Left ventricle myocardium superior (tissue), 1 donor: ENCODE measurements around the gene TNIP2. TPM values are rescaled to one million over a fixed set of nuclear protein-coding genes. Genes with fewer than 3 reads are reported as not detected.

ENCODE experiments used
- ATAC-seq: fragments of 200-7000 bp; cut with Tn5 transposase; one replicate; pipeline ENCODE4 v1.9.1; 2020; ENCODE audit warnings: mild to moderate bottlenecking, moderate library complexity
- DNase-seq: peaks from one replicate; pipeline ENCODE4 v3.0.0-alpha.2; 2020
- intact Hi-C: fragments of 100-400 bp; cut with micrococcal nuclease; formaldehyde crosslinking; loops from one replicate; pipeline ENCODE4 v1.11.0; 2022
- long read RNA-seq: library from polyadenylated mRNA; unstranded; transcript quantifications from one replicate; pipeline ENCODE4 v2.0.0, GENCODE V29; 2021
- total RNA-seq: library from RNA; stranded (reverse); fragmentation: NEBNext Ultra II Directional; extraction: Animal tissue kit (Norgen Biotek cat#: 25700); gene quantifications from one replicate; pipeline ENCODE4 v1.2.1, GENCODE V29; 2021
- donor health status: DM: no; HTN: yes; CAD: no; lungs with severe emphysema.

The TNIP2 gene, protein sequence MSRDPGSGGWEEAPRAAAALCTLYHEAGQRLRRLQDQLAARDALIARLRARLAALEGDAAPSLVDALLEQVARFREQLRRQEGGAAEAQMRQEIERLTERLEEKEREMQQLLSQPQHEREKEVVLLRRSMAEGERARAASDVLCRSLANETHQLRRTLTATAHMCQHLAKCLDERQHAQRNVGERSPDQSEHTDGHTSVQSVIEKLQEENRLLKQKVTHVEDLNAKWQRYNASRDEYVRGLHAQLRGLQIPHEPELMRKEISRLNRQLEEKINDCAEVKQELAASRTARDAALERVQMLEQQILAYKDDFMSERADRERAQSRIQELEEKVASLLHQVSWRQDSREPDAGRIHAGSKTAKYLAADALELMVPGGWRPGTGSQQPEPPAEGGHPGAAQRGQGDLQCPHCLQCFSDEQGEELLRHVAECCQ
- 24.0 TPM for total RNA-seq
- long read RNA-seq, transcript TNIP2-201 (6 exons, 1,974 nt) = major isoform, 107 of 130 reads
- long read RNA-seq, partial matches to known transcripts = 13 of 130 reads
- long read RNA-seq, other reads (novel, unspliced or antisense) = 6 of 130 reads

DNA sequence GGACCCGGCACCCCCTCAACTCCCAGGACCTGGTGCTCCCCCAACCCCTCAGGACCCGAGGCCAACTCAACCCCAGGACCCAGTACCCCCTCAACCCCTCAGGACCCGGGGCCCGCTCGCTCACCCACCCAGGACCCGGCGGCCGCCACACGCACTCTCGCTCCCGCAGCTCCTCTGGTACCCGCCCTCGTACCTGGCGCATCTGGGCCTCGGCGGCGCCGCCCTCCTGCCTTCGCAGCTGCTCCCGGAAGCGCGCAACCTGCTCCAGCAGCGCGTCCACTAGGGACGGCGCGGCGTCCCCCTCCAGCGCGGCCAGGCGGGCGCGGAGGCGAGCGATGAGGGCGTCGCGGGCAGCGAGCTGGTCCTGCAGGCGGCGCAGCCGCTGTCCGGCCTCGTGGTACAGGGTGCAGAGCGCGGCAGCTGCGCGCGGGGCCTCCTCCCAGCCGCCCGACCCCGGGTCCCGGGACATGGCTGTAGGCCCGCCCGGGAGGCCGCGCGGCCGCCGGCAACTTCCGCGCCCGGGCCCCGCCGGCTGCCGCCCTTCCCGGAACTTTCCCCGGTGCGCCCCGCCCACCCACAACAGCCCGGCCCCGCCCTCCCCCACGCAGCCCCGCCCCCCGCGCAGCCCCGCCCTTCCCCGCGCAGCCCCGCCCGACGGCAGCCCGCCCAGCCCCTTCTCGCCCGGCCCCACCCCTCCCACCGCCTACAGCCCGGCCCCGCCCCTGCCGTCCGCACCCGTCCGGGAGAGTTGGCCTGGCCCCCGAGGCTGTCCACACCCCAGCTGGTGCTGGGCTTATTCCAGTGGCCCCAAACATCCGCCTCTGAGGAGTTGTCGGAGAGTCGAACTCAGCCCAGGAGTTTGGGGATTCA, at the start of gene TNIP2:
Gene TNIP2, minus strand, starts transcription at position 516 of the 870 bp plus-strand sequence. Its CDS starts 47 bp downstream, at position 469.
- DNase-seq (peak; percentile 93), ATAC-seq (peak; percentile 87)
- intact Hi-C loops = no loop called here

DNA sequence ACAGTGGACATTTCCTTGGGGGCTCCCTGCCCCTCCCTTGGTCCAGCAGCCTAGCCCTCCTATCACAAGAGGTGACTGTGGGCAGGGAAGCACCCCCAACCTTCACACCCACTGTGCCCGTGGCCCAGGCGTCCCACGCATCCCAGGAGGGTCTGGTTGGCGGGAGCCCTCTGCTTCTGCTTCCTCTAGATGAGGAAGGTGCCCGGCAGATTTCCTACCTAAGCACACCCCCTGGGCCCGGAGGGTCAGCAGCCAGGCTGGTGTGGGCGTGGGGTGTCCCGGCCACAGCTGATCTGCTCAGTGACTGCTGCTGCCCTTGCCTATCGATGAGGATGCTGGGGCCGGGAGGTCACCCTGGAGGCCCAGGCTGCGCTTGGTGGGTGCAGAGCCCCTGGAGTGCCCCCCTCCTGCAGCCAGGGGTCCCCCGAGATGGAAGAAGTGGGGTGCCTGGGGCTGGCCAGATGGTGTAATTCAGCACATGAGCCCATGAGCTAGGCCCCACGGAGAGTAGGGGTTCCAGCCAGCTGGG, 48.9 kb upstream of the TNIP2 start:
- intact Hi-C loops = no loop called here
- DNase-seq = peak; percentile 29
- ATAC-seq = no peak

DNA sequence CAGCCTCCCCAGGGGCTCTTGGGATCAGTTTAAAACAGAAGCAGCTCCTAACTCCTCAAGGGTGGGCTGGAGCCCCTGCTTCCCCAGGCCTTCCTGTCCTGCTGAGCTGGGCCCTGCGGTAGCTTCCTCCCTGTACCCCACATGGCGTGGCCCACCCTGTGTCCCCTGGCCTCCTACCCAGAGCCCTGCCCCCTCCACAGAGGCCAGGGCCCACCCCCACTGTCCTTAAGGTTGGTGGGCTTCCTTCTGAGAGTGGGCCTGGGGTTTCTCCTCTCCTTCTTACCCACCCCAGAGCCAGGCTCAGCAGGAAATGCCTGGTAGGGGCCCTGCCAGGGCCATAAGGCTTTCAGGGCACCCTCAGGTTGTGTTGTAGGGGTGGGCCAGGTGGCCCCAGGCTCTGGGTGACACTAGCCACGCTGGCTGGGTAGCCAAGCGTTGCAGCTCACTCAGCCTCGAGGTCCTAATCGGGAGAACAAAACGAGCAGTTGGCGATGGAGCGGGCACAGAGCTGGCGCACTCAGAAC, 48.4 kb upstream of the TNIP2 start:
- intact Hi-C loops = no loop called here
- ATAC-seq = no peak
- peak; percentile 27 for DNase-seq

DNA sequence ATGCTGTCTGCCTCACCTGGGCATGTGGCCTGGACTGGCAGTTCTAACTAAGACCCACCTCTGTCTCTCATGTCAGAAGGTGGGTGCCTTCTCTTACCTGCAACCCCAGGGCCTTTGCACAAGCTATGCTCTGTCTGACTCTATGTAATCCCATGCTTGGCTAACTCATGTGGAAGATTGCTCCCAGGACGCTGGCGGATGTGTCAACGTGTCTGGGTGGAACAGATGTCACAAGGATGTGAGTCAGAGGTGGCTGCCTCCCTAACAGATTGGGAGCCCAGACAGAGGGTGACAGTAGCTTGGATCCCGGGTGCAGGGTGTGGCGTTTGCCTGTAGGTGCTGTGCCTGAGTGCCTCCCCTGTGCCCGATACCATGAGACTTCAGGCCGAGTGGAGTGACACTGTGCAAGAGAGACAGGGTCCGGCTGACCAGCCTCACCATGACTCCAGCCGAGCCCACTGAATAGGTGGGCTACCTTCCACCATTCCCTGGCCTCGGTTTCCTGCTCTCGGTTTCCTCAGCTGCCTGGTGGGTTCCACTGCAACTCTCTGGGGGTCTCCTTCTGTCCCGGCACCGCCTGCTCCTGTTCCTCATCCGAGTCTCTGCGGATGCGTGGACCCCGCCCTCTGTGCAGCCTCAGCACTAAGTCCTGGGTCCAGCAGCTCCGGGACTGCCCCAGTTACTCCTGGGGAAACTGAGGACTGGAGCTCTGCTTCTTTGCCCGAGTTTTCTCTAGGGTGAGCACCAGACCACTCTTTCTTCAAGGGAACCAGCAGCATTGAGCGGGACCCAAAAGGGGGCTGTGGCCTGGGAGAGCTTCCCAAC, 47.7 kb upstream of the TNIP2 start:
- peak; percentile 46 for DNase-seq
- ATAC-seq = no peak
- intact Hi-C loops = no loop called here

DNA sequence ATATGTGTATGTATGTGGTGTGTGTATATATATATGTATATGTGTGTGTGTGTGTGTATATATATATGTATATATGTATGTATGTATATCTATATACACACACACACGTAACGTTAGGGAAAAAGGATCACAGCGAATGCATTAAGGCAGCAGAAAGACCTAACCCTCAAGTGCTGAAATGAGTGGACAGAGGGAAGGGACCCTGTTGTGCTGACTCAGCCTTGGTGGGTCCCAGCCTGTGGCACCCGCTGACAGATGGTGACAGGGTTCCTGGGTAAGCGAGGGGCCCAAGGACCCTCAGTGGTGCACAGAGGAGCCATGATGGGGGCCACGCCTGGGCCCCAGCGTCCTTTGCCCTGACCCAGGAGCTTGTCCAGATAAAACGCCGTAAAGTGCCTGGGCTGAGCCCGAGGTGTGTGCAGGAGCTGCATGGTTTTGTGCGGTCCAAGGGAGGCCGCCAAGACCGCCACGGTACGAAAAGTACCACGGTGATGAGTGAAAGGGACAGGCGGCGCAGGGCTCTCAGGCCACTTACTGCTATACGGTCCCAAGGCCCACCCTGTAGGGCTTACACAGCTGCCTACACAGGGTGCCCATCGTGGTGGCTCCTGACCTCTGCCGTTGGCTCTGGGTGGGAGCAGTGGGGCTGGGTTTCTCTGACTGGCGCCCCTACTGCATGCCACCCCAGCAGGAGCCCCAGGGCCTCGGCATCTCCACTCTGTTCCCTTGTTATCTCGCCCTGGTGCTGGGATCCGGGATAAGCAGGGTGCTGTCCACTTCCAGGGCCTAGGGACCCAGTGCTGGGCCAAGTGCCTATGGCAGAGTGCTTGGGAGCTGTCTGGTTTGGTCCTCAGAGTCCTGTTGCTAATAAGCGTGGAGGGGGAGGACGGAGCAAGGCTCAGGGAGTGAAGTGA, 46.7 kb upstream of the TNIP2 start:
- intact Hi-C loops = no loop called here
- DNase-seq (peak; percentile 33), ATAC-seq (no peak)

DNA sequence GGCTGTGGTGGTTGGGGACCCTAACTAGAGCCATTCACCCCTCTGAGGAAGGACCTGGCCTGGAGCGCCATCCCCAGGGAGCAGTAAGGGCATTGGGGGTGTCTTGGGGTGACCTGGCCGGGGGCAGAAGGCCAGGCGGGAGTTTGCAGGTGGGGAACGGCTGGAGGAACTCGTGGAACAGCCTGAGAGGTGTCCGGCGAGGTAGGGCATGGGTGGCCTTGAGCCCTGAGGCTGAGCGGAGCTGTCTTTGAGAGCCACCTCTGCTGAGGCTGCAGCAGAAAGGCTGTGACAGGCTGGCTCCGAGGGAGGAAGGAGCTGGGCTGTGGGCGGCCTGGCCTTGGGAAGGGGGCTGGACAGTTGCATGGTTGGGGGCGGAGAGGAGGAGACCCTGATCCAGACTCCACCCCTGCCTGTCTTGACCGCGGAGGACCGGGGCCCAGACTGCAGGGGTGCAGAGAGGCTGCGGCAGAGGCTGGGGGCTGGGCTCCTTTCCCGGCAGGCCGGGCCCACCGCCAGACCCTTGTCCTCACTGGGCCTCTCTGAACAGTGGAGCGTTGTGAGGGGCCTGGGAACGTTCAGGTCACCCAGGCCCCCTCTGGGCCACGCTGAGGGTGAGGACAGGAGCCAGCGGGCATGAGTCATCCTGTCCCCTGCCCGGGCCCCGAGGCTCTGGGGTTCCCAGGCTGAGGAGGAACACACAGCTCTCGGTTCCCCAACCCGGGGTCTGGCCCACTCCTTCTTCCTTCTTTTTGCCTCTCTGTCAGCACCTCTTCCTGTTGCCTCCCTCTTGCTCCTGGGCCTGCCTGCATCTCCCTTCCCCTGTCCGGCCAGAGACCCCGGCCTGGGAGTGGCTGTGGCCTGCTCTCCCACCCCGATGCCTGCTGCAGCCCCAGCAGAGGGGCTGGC, 44.8 kb upstream of the TNIP2 start:
- intact Hi-C loops = no loop called here
- DNase-seq (peak; percentile 93), ATAC-seq (peak; percentile 74)

DNA sequence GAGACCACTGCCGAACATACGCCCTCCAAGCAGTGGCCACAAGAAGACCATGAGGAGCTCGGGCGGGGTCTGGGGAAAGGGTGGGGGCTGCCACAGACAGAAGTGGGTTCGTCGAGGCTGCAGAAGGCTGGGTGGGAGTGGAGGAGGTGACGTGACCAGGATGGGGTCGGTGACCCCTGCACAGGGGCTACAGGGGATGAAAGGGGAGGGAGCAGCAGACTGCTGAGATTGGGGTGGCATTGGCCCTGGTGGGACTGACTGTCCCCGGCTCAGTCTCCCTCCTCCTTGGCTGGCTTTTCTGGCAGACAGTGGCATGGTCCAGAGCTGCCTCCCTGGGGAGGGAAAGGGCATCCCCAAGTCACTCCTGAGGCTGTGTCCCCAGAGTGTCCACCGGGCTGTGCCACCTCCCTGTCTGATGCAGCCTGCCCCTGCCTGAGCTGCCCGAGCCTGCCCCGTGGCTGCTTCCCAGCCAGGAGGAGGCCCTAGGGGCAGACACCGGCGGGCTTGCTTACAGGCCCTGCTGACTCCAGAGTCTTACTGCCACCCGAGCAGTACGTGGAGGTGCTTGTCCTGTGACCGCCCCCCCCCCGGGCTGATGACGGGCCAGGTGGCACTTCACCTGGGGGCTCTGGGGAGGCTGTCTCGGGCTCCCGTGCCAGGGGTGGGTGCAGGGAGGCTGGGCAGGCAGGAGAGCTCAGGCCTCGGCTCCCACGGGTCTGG, 44.0 kb upstream of the TNIP2 start:
- ATAC-seq = peak; percentile 46
- intact Hi-C loops = no loop called here
- DNase-seq = peak; percentile 72

DNA sequence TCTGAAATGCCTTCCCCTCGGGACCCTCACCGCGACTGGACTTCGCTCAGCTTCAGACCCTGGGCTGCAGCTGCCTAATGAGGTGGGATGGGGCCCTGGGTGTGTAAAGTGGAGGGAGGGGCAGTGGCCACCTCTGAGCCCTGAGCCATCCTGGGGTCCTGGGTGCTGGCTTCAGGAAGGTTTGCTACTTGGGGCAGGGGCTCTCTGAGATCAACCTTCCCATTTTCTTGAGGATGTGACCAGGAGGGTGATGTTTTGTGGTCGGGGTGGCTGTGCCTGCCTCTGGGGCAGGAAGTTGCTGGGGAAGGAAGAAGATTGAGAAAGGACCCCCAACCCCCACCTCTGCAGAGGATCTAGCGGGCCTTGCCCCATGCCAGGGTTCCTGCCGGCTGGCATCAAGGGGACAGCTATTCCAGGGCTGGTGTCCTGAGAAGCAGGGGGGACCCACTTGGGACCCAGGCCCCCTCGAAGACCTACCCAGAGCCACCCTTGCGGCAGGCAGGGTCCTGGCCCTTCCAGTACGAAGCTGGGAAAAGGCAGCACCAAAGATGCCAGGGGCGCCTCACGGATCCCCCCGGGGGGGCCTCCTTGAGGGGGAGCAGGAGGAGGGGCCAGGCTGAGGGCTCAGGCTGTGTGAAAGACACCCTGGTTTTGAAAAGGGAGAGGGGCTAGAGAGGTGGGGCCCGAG, 43.2 kb upstream of the TNIP2 start:
- ATAC-seq = no peak
- intact Hi-C loops = no loop called here
- no peak for DNase-seq

DNA sequence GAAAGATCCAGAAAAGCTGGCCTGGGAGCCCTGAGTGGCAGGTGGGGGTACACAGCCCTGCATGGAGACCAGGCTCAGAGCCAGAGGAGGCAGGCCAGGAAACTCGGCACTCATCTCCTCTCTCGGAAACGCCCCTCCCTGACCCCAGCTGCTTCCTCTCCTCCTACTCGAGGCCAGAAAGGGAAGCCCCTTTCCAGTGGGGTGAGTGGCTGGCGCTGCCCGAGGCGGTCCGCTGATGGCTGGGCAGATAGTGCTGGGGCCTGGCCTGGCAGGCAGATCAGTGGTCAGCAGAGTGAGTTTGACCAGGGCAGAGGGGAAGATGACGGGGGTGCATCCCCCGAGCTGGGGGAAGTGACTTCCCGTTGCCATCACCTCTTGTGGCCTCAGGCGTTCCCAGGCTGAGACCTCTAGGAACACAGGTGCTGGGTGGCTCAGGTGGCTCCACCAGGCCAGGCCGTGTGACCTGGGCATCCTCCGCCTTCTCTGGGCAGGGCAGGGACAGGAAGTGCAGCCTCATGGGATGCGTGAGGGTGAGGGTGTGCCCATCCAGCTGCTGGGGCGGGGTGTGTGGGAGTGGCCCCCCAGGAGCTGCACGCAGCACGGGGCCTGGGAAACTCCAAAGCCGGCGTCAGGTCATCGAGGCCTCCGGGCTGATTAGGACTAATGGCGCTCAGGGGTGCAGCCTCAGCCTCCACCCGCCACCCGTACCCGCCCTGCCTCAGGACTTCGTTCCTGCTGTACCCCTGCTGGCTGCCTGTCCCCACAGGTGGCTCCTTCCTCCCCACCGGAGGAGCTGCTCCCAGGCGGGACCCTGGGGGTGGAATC, 42.5 kb upstream of the TNIP2 start:
- DNase-seq = peak; percentile 83
- intact Hi-C loops = no loop called here
- ATAC-seq = peak; percentile 1

DNA sequence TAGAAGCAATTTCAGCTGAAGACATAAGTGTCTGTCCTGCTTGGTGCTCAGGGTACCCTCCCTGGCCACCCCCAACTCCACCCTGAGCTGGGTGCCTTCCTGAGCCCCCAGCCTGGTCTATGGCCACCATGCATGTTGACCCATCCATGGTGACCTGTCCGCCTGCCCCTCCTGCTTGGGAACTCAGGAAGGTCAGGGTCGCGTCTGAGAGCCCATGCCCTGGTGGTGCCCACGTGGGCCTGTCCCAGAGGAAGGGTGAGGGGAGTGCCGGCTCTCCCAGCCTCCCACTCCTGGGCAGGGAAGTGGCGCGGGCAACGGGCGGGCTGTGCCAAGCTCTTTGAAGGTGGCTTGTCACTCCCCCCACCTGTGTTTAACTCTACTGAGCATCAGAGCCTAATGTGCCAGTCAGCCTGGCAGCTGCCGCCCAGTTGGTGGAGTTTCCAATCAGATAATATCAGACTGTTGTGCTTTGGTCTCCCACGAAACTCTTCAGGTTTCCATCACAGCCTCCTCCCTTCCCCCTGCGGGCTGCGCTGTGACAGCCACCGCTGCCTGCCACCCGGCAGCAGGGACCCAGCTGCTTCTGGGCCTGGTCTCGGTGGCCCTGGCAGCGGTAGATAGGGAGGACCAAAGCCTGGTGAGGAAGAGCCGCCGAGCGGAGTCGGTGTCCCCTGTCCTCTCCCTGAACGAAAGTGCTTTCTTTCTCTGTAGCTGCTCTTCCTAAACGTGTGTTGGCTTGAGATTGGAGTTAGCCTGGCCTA, 41.6 kb upstream of the TNIP2 start:
- DNase-seq (peak; percentile 70), ATAC-seq (peak; percentile 29)
- intact Hi-C loops = no loop called here

DNA sequence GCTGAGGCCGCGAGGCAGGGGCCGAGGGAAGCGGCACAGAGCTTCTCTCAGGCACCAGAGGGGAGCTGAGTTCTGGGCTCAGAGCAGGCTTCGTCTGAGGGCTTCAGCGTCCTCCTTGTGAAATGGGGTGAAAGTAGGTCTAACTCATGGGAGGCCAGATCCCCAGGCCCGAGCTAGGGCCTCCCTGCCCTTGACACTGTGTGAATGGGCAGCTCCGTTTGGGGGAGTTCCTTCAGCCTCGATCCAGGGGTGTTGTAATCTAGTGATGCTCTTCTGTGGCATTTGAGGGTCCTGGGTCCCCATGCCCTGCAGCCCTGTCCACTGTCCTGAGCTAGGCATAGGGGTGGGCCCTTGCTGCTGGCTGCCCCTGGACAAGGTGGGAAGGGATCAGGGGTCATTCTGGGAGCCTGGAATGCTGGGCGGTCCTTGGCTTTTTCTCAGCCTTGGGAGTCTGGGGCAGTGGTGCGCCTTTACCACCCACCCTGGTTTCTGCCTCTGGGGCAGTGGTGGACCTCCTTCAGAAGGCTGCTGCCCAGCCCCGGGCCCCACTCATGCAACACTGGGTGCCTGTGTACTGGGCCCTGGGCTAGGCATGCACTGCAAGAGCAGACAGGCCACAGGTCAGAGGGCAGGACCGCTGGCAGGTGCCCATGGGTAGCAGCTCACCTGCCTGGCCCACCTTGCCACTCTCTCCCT, 40.9 kb upstream of the TNIP2 start:
- DNase-seq (no peak), ATAC-seq (no peak)
- intact Hi-C loops = no loop called here

DNA sequence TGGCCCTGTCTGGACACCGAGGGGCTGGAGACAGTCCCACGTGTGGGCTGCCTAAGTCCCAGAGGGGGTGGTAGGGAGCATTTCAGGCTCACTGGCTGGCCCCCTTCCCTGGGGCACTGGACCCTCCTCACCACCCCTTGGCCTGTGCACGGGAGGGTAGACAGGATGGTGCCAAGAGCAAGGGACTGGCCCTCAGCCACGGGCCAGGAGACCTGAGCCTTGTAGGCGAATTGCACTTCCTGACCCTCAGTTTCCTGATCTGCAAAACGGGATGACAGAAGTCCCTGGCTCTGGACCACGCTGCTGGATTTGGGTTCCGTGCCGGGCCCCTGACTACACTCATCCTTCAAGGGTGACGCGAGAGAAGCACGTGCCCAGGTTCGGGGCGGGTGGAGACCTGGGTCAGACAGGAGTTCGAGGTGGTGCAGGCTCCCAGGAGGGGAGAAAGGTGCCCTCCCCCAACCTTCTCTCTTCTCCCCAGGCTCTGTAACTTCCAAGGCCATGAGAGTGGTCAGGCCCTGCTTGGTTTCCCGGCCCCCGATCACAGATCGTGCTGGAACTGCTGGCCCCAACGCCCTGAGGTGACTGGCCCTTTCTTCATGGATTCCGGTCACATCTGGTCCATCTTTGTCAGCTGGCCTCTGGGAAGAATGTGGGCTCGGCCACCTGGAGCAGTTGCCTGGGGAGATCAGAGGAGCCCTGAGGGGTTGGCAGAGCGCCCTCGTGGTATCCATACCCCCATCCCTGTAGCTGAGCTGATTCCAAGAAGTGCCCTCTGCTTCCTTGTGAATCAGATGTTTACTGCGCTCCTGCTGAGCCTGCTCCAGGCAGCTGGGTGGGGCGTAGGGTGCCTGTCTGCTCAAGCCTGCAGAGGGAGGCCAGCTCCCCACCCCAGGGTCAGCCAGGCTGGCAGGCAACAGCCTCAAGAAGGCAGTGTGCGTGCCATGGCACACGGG, 40.0 kb upstream of the TNIP2 start:
- peak; percentile 51 for DNase-seq
- no peak for ATAC-seq
- intact Hi-C loops = no loop called here
